Aorta (tissue), 5 donors: ENCODE measurements around the gene MICAL3. TPM values are rescaled to one million over a fixed set of nuclear protein-coding genes. Genes with fewer than 3 reads are reported as not detected.
"Not testable (repeated sequence)": the region's sequence is repeated elsewhere in the genome, so short reads cannot be mapped to it uniquely, and the experiment has no call there.

Experiments
- ATAC-seq: fragments of 200-7000 bp; cut with Tn5 transposase; one replicate; pipeline ENCODE4 v1.9.1; 2022; ENCODE audit warnings: moderate library complexity; ENCODE audit not compliant: low FRiP score
- DNase-seq, 2 donors: peaks; one replicate each; pipeline ENCODE4 v3.0.0-alpha.2; 2020
- H3K27ac ChIP-seq, 2 donors: one replicate each; pipeline ENCODE4 v1.5.1; 2013; ENCODE audit warnings: low read length in 2 of 2, mild to moderate bottlenecking in 2 of 2, moderate library complexity in 2 of 2, control low read depth in 1 of 2, inconsistent platforms in 1 of 2, low read depth in 1 of 2
- H3K27me3 ChIP-seq, 2 donors: one replicate each; pipeline ENCODE4 v1.6.1; 2013; ENCODE audit warnings: control low read depth in 1 of 2, low read length in 1 of 2, mild to moderate bottlenecking in 1 of 2, moderate library complexity in 1 of 2; ENCODE audit not compliant: insufficient read depth in 2 of 2, control insufficient read depth in 1 of 2
- H3K36me3 ChIP-seq, 2 donors: one replicate each; pipeline ENCODE4 v1.6.1; 2013; ENCODE audit warnings: control low read depth in 1 of 2, low read length in 1 of 2, mild to moderate bottlenecking in 1 of 2; ENCODE audit not compliant: insufficient read depth in 2 of 2, control insufficient read depth in 1 of 2
- H3K4me1 ChIP-seq, 2 donors: one replicate each; pipeline ENCODE4 v1.6.1; 2013; ENCODE audit warnings: low read length in 2 of 2, control low read depth in 1 of 2, mild to moderate bottlenecking in 1 of 2, moderate library complexity in 1 of 2; ENCODE audit not compliant: insufficient read depth in 2 of 2, control insufficient read depth in 1 of 2
- H3K4me3 ChIP-seq, 2 donors: one replicate each; pipeline ENCODE4 v1.5.1; 2013; ENCODE audit warnings: low read length in 2 of 2, control low read depth in 1 of 2, mild to moderate bottlenecking in 1 of 2
- H3K9me3 ChIP-seq: one replicate; pipeline ENCODE4 v1.6.1; 2013; ENCODE audit warnings: mild to moderate bottlenecking, low read length; ENCODE audit not compliant: control insufficient read depth
- WGBS, 2 donors: extraction: QIAGEN DNeasy Blood & Tissue Kit; methylation state at CpG; one replicate each; pipeline ENCODE4 v1.1.7; 2013; 5-methylcytosine and 5-hydroxymethylcytosine counted together
- intact Hi-C, 2 donors: fragments of 100-400 bp; cut with DNase I; formaldehyde crosslinking; loops; one replicate each; pipeline versions ENCODE4 v1.14.2 to v1.15.0; 2022
- polyA plus RNA-seq, 2 donors: library from polyadenylated mRNA; stranded (reverse); fragments of 200-250 nt; gene quantifications; one replicate each; pipeline ENCODE4 v1.2.3, GENCODE V29; 2013
- total RNA-seq, 2 donors: library from RNA; stranded (reverse); fragmentation: NEBNext Ultra II Directional; extraction: Animal tissue kit (Norgen Biotek cat#: 25700); gene quantifications; one replicate each; pipeline ENCODE4 v1.2.1, GENCODE V29; 2021
- donor health status: healthy with polysubstance abuse.
- donor health status: Bipolar disorder and iron deficiency.
- donor health status: DM: no; HTN: no; CAD: no.
- donor health status: DM: no; HTN: no; CAD: no.
- donor health status: DM: yes; HTN: yes; CAD: no.

MICAL3 gene
- total and polyA plus RNA-seq, 4 donors: 3.9 to 123 (median 64.3) TPM

DNA sequence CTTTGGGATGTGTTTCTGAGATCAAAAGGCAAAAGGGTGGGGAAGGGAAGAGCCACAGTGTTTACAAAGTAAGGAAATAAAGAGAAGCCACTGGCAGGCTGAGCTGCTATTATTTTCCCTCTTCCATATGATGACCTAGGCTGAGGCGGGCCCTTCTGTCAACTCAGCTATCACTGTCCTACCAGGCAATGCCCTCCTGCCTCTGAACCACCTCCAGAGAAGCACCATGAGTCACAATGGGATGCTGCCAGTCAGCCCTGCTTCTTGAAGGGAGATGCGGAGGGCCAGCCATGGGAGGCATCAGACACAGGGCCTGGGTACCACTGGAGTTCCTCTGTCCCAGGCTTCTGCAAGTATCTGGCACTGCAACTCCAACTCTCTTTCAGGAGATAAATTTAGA is 142.2 kb downstream of the MICAL3 start:
- no peak for DNase-seq
- Histone ChIP-seq H3K4me3 (no peak overlapping the region), H3K27me3 (no peaks in the 10 kb centered on the region), H3K27ac (no peak overlapping the region), H3K4me1 (no peaks in the 10 kb centered on the region), H3K36me3 (peaks cover 0 to 9% of the 10 kb centered on the region in 2 donors), H3K9me3 (no peaks in the 10 kb centered on the region)
- 90 to 93% methylated on average over 2 of the region's 2 CpGs for WGBS, 2 donors
- intact Hi-C loops: no loop called here
- no peak for ATAC-seq

DNA sequence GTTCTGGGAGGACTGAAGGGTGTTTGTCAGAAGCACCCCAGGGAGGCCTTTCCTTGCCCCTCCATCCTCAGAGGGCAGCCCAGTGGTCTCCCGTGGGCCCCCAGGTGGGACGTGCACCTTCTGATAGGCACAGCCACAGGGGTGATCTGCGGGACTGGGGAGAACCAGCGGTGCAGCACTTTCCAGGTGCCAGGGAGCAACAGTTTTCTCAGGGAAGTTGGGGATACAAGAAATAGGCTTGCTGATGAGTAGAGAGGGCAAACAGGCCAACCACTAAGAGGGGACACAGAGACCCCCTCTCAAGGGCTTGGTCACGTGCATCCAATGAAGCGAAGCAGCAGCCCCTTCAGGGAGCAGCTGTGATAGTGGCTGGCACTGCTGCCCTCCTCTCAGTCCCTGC is 143.0 kb downstream of the MICAL3 start:
- no peak overlapping the region for H3K27ac ChIP-seq
- DNase-seq (no peak), ATAC-seq (no peak)
- H3K9me3 ChIP-seq: no peaks in the 10 kb centered on the region
- intact Hi-C loops: no loop called here
- no peak overlapping the region for H3K4me3 ChIP-seq
- peaks cover 0 to 9% of the 10 kb centered on the region in 2 donors for H3K36me3 ChIP-seq
- WGBS, 2 donors: 90 to 91% methylated on average over 6 of the region's 6 CpGs
- H3K4me1 ChIP-seq: no peaks in the 10 kb centered on the region
- no peaks in the 10 kb centered on the region for H3K27me3 ChIP-seq

DNA sequence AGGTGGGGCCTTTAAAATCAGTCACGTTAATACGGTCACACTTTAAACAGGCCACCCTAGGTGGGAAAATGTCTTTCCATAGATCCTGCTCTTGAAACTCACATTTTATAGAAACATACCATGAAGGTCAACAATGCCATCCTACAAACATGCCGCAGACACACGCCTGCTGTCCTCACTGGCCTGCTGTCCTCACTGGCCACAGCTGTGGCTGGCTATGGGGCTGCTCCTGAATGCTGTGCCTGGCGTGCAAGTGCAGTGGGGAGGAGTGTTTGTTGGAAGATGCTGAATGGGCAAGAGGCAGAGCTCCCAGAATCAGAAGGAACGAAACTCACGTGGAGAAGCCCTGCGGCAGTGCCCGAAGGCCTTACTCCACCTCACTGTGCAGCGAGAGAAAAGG is 143.9 kb downstream of the MICAL3 start:
- no peak overlapping the region for H3K27ac ChIP-seq
- H3K36me3 ChIP-seq: peaks cover 0 to 9% of the 10 kb centered on the region in 2 donors
- DNase-seq (no peak), ATAC-seq (no peak)
- no peak overlapping the region for H3K4me3 ChIP-seq
- H3K27me3 ChIP-seq: no peaks in the 10 kb centered on the region
- WGBS, 2 donors: 87 to 94% methylated on average over 10 of the region's 10 CpGs
- intact Hi-C loops: no loop called here
- no peaks in the 10 kb centered on the region for H3K9me3 ChIP-seq
- H3K4me1 ChIP-seq: no peaks in the 10 kb centered on the region

DNA sequence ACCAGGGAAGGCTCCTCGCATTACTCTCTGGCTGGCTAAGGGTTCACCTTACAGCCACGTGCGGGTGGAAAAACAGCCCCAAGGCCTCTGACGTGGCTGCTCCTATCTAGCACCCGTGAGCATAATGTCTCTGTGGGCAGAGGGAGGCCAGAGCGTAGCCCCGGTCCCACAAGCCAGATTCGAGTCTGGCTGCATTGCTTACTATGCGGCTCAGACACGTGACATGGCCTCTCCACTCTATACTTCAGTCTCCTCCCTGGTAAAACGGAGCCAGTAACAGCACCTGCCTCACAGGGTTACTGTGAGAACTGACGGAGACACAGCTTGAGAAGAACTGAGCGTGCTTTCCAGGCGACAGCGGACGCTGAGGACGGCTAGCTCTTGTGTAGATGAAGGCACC is 144.3 kb downstream of the MICAL3 start:
- Histone ChIP-seq H3K4me1 (no peaks in the 10 kb centered on the region), H3K36me3 (peaks cover 0 to 9% of the 10 kb centered on the region in 2 donors), H3K27ac (no peak overlapping the region), H3K9me3 (no peaks in the 10 kb centered on the region), H3K27me3 (no peaks in the 10 kb centered on the region), H3K4me3 (no peak overlapping the region)
- ATAC-seq (no peak), DNase-seq (no peak)
- intact Hi-C loops: no loop called here
- 88 to 96% methylated on average over 17 of the region's 17 CpGs for WGBS, 2 donors

DNA sequence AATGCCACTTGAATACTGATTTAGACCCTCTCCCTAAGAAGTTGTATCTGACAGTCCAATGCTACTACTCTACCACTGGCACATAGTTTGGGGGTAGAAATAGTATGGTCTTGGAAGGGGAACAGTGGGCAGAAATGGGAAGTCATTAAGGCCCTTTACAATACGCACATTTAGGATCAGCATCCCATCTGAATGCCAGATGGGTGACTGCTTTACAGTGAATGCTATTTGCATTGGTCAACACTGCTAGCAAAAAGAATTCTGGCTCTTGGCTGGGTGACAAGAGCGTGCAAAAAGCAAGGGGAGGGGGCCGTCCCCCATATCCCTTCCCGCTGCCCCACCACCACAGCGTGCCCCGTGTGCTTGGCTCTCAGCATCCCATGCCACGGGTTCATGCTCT is 145.4 kb downstream of the MICAL3 start:
- H3K9me3 ChIP-seq: no peaks in the 10 kb centered on the region
- intact Hi-C loops: no loop called here
- WGBS, 2 donors: 69 to 73% methylated on average over 7 of the region's 7 CpGs
- ATAC-seq (no peak), DNase-seq (no peak)
- H3K4me1 ChIP-seq: no peaks in the 10 kb centered on the region
- H3K27ac ChIP-seq: no peak overlapping the region
- no peak overlapping the region for H3K4me3 ChIP-seq
- H3K36me3 ChIP-seq: peaks cover 0 to 9% of the 10 kb centered on the region in 2 donors
- no peaks in the 10 kb centered on the region for H3K27me3 ChIP-seq

DNA sequence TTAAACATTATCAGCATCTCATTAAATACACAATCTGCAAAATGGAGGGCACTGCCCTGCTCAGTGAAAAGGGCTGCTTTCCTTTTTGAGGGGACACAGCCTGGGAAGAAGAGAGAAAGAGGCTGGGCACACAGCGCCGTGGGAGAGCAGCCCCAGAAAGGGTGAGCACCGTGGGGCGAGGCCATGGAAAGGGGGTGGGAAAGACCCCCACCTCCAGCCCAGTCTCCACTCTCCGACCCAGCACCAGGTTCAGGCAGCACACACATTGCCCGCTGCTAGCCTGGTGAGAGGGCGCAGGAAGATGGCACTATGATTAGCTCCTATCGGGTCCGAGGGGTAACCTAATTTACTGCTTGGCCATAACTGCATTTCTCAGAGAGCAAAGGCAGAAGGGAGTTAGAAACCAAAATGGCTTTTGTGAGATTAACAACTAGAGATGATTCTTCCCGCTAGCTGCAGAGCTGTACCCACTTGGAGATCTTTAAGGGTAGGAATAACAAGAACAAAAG is 146.1 kb downstream of the MICAL3 start:
- Histone ChIP-seq H3K4me1 (no peaks in the 10 kb centered on the region), H3K4me3 (no peak overlapping the region), H3K27ac (no peak overlapping the region), H3K36me3 (peaks cover 0 to 9% of the 10 kb centered on the region in 2 donors), H3K9me3 (no peaks in the 10 kb centered on the region), H3K27me3 (no peaks in the 10 kb centered on the region)
- intact Hi-C loops: no loop called here
- DNase-seq: no peak
- 97 to 98% methylated on average over 10 of the region's 10 CpGs for WGBS, 2 donors
- ATAC-seq: no peak

DNA sequence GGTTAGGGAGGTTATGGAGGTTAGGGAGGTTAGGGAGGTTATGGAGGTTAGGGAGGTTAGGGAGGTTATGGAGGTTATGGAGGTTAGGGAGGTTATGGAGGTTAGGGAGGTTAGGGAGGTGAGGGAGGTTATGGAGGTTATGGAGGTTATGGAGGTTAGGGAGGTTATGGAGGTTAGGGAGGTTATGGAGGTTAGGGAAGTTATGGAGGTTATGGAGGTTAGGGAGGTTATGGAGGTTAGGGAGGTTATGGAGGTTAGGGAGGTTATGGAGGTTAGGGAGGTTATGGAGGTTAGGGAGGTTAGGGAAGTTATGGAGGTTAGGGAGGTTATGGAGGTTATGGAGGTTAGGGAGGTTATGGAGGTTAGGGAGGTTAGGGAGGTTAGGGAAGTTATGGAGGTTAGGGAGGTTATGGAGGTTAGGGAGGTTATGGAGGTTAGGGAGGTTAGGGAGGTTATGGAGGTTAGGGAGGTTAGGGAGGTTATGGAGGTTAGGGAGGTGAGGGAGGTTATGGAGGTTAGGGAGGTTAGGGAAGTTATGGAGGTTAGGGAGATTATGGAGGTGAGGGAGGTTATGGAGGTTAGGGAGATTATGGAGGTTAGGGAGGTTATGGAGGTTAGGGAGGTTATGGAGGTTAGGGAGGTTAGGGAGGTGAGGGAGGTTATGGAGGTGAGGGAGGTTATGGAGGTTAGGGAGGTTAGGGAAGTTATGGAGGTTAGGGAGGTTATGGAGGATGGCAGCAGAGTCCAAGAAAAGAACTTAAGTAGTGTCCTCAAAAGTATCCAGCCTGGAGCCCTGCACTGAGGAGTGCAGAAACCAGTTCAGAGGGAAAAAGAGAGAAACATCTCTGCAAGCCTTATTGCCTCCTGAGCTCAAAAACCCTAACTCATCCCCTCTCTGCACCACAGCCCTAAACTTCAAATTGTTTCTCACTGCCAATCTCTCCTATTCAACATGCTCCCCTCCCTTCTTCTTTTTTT is 147.2 kb downstream of the MICAL3 start:
- H3K4me3 ChIP-seq, H3K9me3 ChIP-seq, H3K27me3 ChIP-seq, H3K27ac ChIP-seq, DNase-seq, ATAC-seq, H3K4me1 ChIP-seq, intact Hi-C loops: not testable (repeated sequence)
- H3K36me3 ChIP-seq: peaks cover 0 to 15% of the 10 kb centered on the region in 2 donors

DNA sequence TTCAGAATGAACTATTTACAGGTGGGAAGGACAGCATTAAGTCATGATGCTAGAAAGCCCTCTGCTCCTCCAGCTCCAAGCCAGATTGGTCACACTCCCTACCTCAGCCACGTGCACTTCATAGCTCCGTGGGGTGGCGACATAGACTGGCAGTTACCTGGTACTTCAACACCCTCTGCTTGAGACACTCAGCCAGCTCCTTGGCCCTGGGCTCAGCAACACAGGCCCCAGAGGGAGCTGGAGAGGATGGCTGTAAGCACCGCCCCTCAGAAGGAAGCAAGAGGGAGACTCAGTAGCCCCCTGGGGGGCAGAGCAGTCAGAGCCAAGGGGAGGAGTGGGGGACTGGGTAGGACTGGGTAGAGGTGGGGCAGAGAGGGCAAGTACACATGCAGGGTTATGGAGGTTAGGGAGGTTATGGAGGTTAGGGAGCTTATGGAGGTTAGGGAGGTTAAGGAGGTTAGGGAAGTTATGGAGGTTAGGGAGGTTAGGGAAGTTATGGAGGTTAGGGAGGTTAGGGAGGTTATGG is 148.0 kb downstream of the MICAL3 start:
- intact Hi-C loops: no loop called here
- no peak for DNase-seq

DNA sequence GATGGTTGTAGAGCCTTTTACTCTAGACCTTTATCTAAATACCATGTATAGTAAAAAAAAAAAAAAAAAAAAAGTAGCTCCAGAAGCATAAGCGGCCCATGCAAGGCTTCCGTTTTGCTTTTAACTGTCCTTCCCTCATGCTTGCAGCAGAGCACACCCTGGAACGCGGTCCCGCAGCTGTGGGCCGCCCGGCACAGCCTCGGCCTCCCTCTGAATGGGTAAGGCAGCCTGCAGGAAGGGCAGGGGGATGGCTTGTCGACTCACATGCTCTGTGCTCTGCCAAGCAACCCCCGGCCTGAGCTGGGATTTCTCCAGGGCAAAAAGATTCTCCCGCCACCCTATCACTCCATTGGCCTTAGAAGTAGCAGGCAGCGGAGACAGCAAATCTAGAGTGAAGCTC is 148.7 kb downstream of the MICAL3 start:
- H3K4me3 ChIP-seq: no peak overlapping the region
- intact Hi-C loops: no loop called here
- ATAC-seq: no peak
- no peaks in the 10 kb centered on the region for H3K9me3 ChIP-seq
- H3K4me1 ChIP-seq: no peaks in the 10 kb centered on the region
- H3K27ac ChIP-seq: no peak overlapping the region
- 85 to 86% methylated on average over 12 of the region's 12 CpGs for WGBS, 2 donors
- no peaks in the 10 kb centered on the region for H3K27me3 ChIP-seq
- peaks cover 0 to 14% of the 10 kb centered on the region in 2 donors for H3K36me3 ChIP-seq
- no peak for DNase-seq

More for the DNA sequence above, 148.0 kb downstream of the MICAL3 start:
- H3K4me3 ChIP-seq: no peak overlapping the region
- no peaks in the 10 kb centered on the region for H3K9me3 ChIP-seq
- 78 to 81% methylated on average over 4 of the region's 4 CpGs for WGBS, 2 donors
- no peak overlapping the region for H3K27ac ChIP-seq
- no peaks in the 10 kb centered on the region for H3K4me1 ChIP-seq
- no peaks in the 10 kb centered on the region for H3K27me3 ChIP-seq
- ATAC-seq: no peak
- H3K36me3 ChIP-seq: peaks cover 0 to 18% of the 10 kb centered on the region in 2 donors
